ENCODE measurements around the gene EIF1B. TPM values are rescaled to one million over a fixed set of nuclear protein-coding genes. Genes with fewer than 3 reads are reported as not detected.

EIF1B gene
- total RNA-seq, 1 experiment from 2014 or later: 34.4 TPM

DNA sequence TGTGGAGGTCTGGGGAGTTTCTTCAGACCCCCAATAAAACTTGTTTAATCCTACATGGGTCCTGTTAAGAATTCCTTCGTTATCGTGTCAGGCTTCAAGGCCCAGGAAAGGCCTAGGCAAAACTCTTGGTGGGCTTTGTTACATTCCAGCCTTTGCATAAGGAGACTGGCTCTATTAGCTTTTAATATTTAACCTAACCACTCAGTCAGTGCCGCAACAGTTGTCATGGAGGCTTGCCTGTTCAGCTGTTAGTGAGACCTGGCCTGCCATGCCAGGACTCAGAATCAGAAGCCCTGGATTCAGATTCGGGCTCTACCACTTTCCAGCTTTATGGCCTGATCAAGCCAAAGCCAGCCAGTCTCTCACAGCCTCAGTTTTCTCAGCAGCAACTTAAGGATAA is 19.6 kb downstream of the EIF1B start:
- POLR2A ChIA-PET (ENCODE audit: low non-redundant PET): no interaction called here
- Histone ChIP-seq H3K4me1 (ENCODE audit: insufficient read depth, low read length, poor library complexity, severe bottlenecking) (no peaks in the 10 kb centered on the region), H3K27ac (ENCODE audit: low read depth, low read length, poor library complexity, severe bottlenecking) (no peak overlapping the region), H3K9me3 (ENCODE audit: low read depth, low read length, poor library complexity, severe bottlenecking) (no peaks in the 10 kb centered on the region), H3K4me3 (ENCODE audit: low read depth, low read length, poor library complexity, severe bottlenecking) (no peak overlapping the region), H3K36me3 (ENCODE audit: insufficient read depth, low read length, poor library complexity, severe bottlenecking) (no peaks in the 10 kb centered on the region), H3K27me3 (replicated peaks; ENCODE audit: insufficient read depth, low read depth, low read length, poor library complexity) (no peaks in the 10 kb centered on the region)
- no TSS peak for BruUV-seq (replicated peaks)
- intact Hi-C loops (cut with micrococcal nuclease; ENCODE audit: unreplicated experiment): loop anchor here (5.0 kb wide), 1 partner anchor 1553 kb away; no protein-coding TSS in a partner anchor
- no peak for TF ChIP-seq EZH2 (IDR thresholded peaks at IDR 0.05; ENCODE audit: borderline replicate concordance, low read depth, low read length, poor library complexity, severe bottlenecking)
- no peak for DNase-seq (ENCODE audit: low spot score)
- CTCF ChIA-PET: no interaction called here

DNA sequence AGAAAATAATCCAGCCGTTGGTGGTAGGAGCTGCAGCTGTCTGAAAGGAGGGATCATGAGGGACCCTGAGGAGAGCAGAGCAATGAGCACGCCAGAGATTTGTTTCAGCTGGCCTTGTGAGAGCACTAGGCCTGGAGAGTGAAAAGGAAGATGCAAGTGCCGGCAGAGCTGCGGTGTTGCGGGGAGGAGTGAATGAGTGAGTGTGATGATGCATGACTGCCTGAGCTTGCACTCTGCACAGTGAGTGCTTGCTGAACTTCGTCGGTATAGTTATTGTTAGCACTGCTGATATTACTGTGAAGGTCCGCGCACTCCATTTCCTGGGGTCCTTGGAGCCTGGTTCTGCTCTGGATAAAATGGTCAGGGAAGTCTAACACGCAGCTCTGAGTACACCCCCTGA is 23.2 kb downstream of the EIF1B start:
- BruUV-seq (replicated peaks): no TSS peak
- TF ChIP-seq, protein P1, sequence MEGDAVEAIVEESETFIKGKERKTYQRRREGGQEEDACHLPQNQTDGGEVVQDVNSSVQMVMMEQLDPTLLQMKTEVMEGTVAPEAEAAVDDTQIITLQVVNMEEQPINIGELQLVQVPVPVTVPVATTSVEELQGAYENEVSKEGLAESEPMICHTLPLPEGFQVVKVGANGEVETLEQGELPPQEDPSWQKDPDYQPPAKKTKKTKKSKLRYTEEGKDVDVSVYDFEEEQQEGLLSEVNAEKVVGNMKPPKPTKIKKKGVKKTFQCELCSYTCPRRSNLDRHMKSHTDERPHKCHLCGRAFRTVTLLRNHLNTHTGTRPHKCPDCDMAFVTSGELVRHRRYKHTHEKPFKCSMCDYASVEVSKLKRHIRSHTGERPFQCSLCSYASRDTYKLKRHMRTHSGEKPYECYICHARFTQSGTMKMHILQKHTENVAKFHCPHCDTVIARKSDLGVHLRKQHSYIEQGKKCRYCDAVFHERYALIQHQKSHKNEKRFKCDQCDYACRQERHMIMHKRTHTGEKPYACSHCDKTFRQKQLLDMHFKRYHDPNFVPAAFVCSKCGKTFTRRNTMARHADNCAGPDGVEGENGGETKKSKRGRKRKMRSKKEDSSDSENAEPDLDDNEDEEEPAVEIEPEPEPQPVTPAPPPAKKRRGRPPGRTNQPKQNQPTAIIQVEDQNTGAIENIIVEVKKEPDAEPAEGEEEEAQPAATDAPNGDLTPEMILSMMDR (conservative IDR thresholded peaks at IDR 0.05; ENCODE audit: low read depth, low read length): no peak
- TF ChIP-seq EZH2 (IDR thresholded peaks at IDR 0.05; ENCODE audit: borderline replicate concordance, low read depth, low read length, poor library complexity, severe bottlenecking): no peak
- no peak overlapping the region for H3K4me3 ChIP-seq (ENCODE audit: low read depth, low read length, poor library complexity, severe bottlenecking)
- no peaks in the 10 kb centered on the region for H3K4me1 ChIP-seq (ENCODE audit: insufficient read depth, low read length, poor library complexity, severe bottlenecking)
- CTCF ChIA-PET: no interaction called here
- POLR2A ChIA-PET (ENCODE audit: low non-redundant PET): no interaction called here
- no peak for DNase-seq (ENCODE audit: low spot score)
- no peak overlapping the region for H3K27ac ChIP-seq (ENCODE audit: low read depth, low read length, poor library complexity, severe bottlenecking)
- no peaks in the 10 kb centered on the region for H3K9me3 ChIP-seq (ENCODE audit: low read depth, low read length, poor library complexity, severe bottlenecking)
- H3K27me3 ChIP-seq (replicated peaks; ENCODE audit: insufficient read depth, low read depth, low read length, poor library complexity): no peaks in the 10 kb centered on the region
- no peaks in the 10 kb centered on the region for H3K36me3 ChIP-seq (ENCODE audit: insufficient read depth, low read length, poor library complexity, severe bottlenecking)
- intact Hi-C loops (cut with micrococcal nuclease; ENCODE audit: unreplicated experiment): loop anchor here (10.0 kb wide), 1 partner anchor 102 kb away; no protein-coding TSS in a partner anchor

DNA sequence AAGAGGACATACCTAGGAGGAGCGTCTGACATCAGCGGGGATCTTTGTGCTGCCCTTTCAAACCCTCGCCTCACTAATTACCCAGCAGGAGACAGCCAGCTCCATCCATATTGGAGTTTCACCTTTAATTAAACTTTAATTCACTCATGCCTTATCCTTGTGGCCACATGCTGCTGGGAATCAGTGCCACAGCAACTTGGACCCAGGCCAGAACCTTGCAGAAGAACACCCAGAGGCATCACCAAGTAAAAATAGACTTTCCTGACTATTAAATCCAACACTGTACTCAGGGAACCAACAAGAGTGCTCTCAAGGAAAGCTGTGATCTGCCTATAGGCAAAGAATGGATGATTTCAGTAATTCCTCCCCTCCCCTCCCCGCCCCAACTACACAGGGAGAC is 23.9 kb downstream of the EIF1B start:
- no peak for DNase-seq (ENCODE audit: low spot score)
- Histone ChIP-seq H3K4me3 (ENCODE audit: low read depth, low read length, poor library complexity, severe bottlenecking) (no peak overlapping the region), H3K4me1 (ENCODE audit: insufficient read depth, low read length, poor library complexity, severe bottlenecking) (no peaks in the 10 kb centered on the region), H3K36me3 (ENCODE audit: insufficient read depth, low read length, poor library complexity, severe bottlenecking) (no peaks in the 10 kb centered on the region), H3K27ac (ENCODE audit: low read depth, low read length, poor library complexity, severe bottlenecking) (no peak overlapping the region), H3K9me3 (ENCODE audit: low read depth, low read length, poor library complexity, severe bottlenecking) (no peaks in the 10 kb centered on the region), H3K27me3 (replicated peaks; ENCODE audit: insufficient read depth, low read depth, low read length, poor library complexity) (no peaks in the 10 kb centered on the region)
- BruUV-seq (replicated peaks): no TSS peak
- POLR2A ChIA-PET (ENCODE audit: low non-redundant PET): no interaction called here
- TF ChIP-seq EZH2 (IDR thresholded peaks at IDR 0.05; ENCODE audit: borderline replicate concordance, low read depth, low read length, poor library complexity, severe bottlenecking): no peak
- TF ChIP-seq, protein P1 (conservative IDR thresholded peaks at IDR 0.05; ENCODE audit: low read depth, low read length): no peak
- intact Hi-C loops (cut with micrococcal nuclease; ENCODE audit: unreplicated experiment): loop anchor here (10.0 kb wide), 1 partner anchor 101 kb away; no protein-coding TSS in a partner anchor
- CTCF ChIA-PET: no interaction called here

GRCh38 chr3:40333852-40334251 is 24.3 kb downstream of the EIF1B start:
- CTCF ChIA-PET: no interaction called here
- TF ChIP-seq, protein P1 (conservative IDR thresholded peaks at IDR 0.05; ENCODE audit: low read depth, low read length): no peak
- no peak for TF ChIP-seq EZH2 (IDR thresholded peaks at IDR 0.05; ENCODE audit: borderline replicate concordance, low read depth, low read length, poor library complexity, severe bottlenecking)
- H3K4me1 ChIP-seq (ENCODE audit: insufficient read depth, low read length, poor library complexity, severe bottlenecking): no peaks in the 10 kb centered on the region
- intact Hi-C loops (cut with micrococcal nuclease; ENCODE audit: unreplicated experiment): loop anchor here (10.0 kb wide), 1 partner anchor 101 kb away; no protein-coding TSS in a partner anchor
- POLR2A ChIA-PET (ENCODE audit: low non-redundant PET): no interaction called here
- BruUV-seq (replicated peaks): no TSS peak
- no peak overlapping the region for H3K4me3 ChIP-seq (ENCODE audit: low read depth, low read length, poor library complexity, severe bottlenecking)
- no peaks in the 10 kb centered on the region for H3K36me3 ChIP-seq (ENCODE audit: insufficient read depth, low read length, poor library complexity, severe bottlenecking)
- no peaks in the 10 kb centered on the region for H3K27me3 ChIP-seq (replicated peaks; ENCODE audit: insufficient read depth, low read depth, low read length, poor library complexity)
- no peaks in the 10 kb centered on the region for H3K9me3 ChIP-seq (ENCODE audit: low read depth, low read length, poor library complexity, severe bottlenecking)
- H3K27ac ChIP-seq (ENCODE audit: low read depth, low read length, poor library complexity, severe bottlenecking): no peak overlapping the region
- no peak for DNase-seq (ENCODE audit: low spot score)

Measured in A673 (cell line).